Measurements from ENCODE around the gene PGC. TPM values are rescaled to one million over a fixed set of nuclear protein-coding genes. Genes with fewer than 3 reads are reported as not detected.
A peak's percentile ranks its signal among the peaks of the same experiment; 100 is the strongest.
"Not testable (repeated sequence)": the region's sequence is repeated elsewhere in the genome, so short reads cannot be mapped to it uniquely, and the experiment has no call there.

The PGC gene
- total and polyA plus RNA-seq, 9 of the 15 experiments (the other 6 are each of a cell fraction or from before 2014, with no cell fraction given): 0.17 to 0.40 TPM; not detected in 7

DNA sequence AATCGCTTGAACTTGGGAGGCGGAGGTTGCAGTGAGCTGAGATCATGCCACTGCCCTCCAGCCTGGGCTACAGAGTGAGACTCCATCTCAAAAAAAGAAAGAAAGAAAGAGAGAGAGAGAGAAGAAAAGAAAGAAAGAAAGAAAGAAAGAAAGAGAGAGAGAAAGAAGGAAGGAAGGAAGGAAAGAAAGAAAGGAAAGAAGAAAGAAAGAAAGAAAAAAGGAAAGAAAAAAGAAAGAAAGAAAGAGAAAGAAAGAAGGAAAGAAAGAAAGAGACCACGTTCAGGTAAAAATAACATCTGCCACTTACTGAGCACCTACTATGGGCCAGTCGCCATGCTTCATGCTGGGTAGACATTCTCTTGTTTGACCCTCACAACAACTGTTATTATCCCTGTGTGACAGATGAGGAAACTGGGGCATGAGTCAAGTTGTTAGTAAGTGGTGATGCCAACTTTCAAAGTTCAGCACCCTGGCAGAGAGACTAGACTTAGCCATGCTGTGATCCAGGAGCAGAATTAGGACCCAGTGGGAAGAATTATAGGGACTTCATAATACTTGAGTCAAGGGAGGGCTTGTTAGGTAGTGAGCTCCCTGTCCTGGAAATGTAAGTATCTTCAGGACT, 19.0 kb upstream of the PGC start:
- H3K4me3 ChIP-seq; H3K4me2 ChIP-seq (ENCODE audit: insufficient read depth, low read length); H3K79me2 ChIP-seq (ENCODE audit: control insufficient read depth, insufficient read depth, low read length); DNase-seq (ENCODE audit: extremely low read depth in 1 of 4, low spot score in 3 of 4); H3K9me1 ChIP-seq (ENCODE audit: control insufficient read depth, insufficient read depth, low read length); H3K36me3 ChIP-seq (ENCODE audit: control insufficient read depth, insufficient read depth, low read length); H3K9me3 ChIP-seq (replicated peaks; ENCODE audit: control insufficient read depth, insufficient read depth, low read depth, low read length); H3K9ac ChIP-seq (ENCODE audit: insufficient read depth in 1 of 2, low read depth in 2 of 2, low read length in 2 of 2); FAIRE-seq; ATAC-seq; H4K20me1 ChIP-seq (replicated peaks; ENCODE audit: control insufficient read depth, insufficient read depth, low read length); H3K27ac ChIP-seq (ENCODE audit: extremely low read depth, low read depth, low read length); BruUV-seq (replicated peaks): not testable (repeated sequence)
- Histone ChIP-seq H3K27me3 (ENCODE audit: control insufficient read depth in 2 of 2, insufficient read depth in 2 of 2, low read length in 2 of 2) (peaks cover 3 to 18% of the 10 kb centered on the region in 2 experiments; a peak in 3 of 5 replicates), H2AFZ (ENCODE audit: low read depth, low read length) (peak overlapping the region; percentile 63; the same call in 1 of the 2 replicates), H3K4me1 (replicated peaks in 1 of 2; ENCODE audit: control insufficient read depth in 2 of 2, insufficient read depth in 2 of 2, low read length in 2 of 2) (peaks cover 33 to 37% of the 10 kb centered on the region in 2 experiments)
- intact Hi-C loops (cut with micrococcal nuclease) (loop anchor here (2.0 kb wide), 1 partner anchor 31 kb away; the partner anchor contains the start of gene TFEB), in situ Hi-C loops (cut with MboI) (loop anchor here (5.0 kb wide), 1 partner anchor 69 kb away; no protein-coding TSS in a partner anchor)
- WGBS (ENCODE audit: insufficient coverage, low coverage, missing lambda C conversion rate): 53% methylated on average over 4 of the region's 4 CpGs
- POLR2A ChIA-PET: interaction anchor here (0.5 to 1.0 kb wide), 3 partner anchors 33 to 262 kb away, joined by 3 to 4 read pairs (median 3); no protein-coding TSS in a partner anchor
- CTCF ChIA-PET (ENCODE audit: low intra/inter-chr PET ratio): interaction anchor here (0.6 kb wide), 1 partner anchor 83 kb away, joined by 3 read pairs; no protein-coding TSS in a partner anchor
- 0 out of 2 replicates have a peak, but pooled peaks have one; percentile 31 for TF ChIP-seq PHB2 (IDR thresholded peaks at IDR 0.05; ENCODE audit: low read depth)
- TF ChIP-seq BCOR (IDR thresholded peaks at IDR 0.05): 0 out of 2 replicates have a peak, but pooled peaks have one; percentile 11
- TF ChIP-seq HLTF (IDR thresholded peaks at IDR 0.05): 0 out of 2 replicates have a peak, but pooled peaks have one; percentile 15
- TF ChIP-seq, protein P1, sequence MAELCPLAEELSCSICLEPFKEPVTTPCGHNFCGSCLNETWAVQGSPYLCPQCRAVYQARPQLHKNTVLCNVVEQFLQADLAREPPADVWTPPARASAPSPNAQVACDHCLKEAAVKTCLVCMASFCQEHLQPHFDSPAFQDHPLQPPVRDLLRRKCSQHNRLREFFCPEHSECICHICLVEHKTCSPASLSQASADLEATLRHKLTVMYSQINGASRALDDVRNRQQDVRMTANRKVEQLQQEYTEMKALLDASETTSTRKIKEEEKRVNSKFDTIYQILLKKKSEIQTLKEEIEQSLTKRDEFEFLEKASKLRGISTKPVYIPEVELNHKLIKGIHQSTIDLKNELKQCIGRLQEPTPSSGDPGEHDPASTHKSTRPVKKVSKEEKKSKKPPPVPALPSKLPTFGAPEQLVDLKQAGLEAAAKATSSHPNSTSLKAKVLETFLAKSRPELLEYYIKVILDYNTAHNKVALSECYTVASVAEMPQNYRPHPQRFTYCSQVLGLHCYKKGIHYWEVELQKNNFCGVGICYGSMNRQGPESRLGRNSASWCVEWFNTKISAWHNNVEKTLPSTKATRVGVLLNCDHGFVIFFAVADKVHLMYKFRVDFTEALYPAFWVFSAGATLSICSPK (IDR thresholded peaks at IDR 0.05; ENCODE audit: borderline replicate concordance): 0 out of 2 replicates have a peak, but pooled peaks have one; percentile 34
- TF ChIP-seq RBM25 (IDR thresholded peaks at IDR 0.05; ENCODE audit: low read depth, low read length, severe bottlenecking): peak; percentile 31
- TF ChIP-seq LARP7 (IDR thresholded peaks at IDR 0.05): peak; percentile 78; the same call in 1 of the 2 replicates
- TF ChIP-seq, protein P2, sequence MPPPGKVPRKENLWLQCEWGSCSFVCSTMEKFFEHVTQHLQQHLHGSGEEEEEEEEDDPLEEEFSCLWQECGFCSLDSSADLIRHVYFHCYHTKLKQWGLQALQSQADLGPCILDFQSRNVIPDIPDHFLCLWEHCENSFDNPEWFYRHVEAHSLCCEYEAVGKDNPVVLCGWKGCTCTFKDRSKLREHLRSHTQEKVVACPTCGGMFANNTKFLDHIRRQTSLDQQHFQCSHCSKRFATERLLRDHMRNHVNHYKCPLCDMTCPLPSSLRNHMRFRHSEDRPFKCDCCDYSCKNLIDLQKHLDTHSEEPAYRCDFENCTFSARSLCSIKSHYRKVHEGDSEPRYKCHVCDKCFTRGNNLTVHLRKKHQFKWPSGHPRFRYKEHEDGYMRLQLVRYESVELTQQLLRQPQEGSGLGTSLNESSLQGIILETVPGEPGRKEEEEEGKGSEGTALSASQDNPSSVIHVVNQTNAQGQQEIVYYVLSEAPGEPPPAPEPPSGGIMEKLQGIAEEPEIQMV (tag; conservative IDR thresholded peaks at IDR 0.05; ENCODE audit: low read depth): 0 out of 2 replicates have a peak, but pooled peaks have one; percentile 28
- 0 out of 4 replicates have a peak, but pooled peaks of 1 of the 2 experiments have one; percentile 17 for TF ChIP-seq MLLT1 (IDR thresholded peaks at IDR 0.05)
- peak; percentile 99 for TF ChIP-seq ZNF512 (tag; IDR thresholded peaks at IDR 0.05)
- TF ChIP-seq, protein P3, sequence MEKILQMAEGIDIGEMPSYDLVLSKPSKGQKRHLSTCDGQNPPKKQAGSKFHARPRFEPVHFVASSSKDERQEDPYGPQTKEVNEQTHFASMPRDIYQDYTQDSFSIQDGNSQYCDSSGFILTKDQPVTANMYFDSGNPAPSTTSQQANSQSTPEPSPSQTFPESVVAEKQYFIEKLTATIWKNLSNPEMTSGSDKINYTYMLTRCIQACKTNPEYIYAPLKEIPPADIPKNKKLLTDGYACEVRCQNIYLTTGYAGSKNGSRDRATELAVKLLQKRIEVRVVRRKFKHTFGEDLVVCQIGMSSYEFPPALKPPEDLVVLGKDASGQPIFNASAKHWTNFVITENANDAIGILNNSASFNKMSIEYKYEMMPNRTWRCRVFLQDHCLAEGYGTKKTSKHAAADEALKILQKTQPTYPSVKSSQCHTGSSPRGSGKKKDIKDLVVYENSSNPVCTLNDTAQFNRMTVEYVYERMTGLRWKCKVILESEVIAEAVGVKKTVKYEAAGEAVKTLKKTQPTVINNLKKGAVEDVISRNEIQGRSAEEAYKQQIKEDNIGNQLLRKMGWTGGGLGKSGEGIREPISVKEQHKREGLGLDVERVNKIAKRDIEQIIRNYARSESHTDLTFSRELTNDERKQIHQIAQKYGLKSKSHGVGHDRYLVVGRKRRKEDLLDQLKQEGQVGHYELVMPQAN (IDR thresholded peaks at IDR 0.05; ENCODE audit: borderline replicate concordance): 0 out of 2 replicates have a peak, but pooled peaks have one; percentile 36
